Fibroblast of mammary gland (primary cell): ENCODE results near the gene LRRC75A.
"Not testable (repeated sequence)": the region's sequence is repeated elsewhere in the genome, so short reads cannot be mapped to it uniquely, and the experiment has no call there.

Source experiments
- DNase-seq: peaks from one replicate; pipeline ENCODE4 v3.0.0-alpha.2; 2010; ENCODE audit warnings: low read depth
- H3K4me3 ChIP-seq: 2 replicates; pipeline ENCODE4 v1.5.1; 2011; ENCODE audit warnings: low read depth, mild to moderate bottlenecking, low read length, moderate library complexity; ENCODE audit not compliant: control insufficient read depth
- TF ChIP-seq, protein P1 (sequence below): conservative IDR thresholded peaks from 2 replicates; pipeline ENCODE4 v1.5.1; 2011; ENCODE audit warnings: low read depth, low read length, inconsistent platforms; ENCODE audit not compliant: control insufficient read depth, insufficient read depth

The LRRC75A gene

DNA sequence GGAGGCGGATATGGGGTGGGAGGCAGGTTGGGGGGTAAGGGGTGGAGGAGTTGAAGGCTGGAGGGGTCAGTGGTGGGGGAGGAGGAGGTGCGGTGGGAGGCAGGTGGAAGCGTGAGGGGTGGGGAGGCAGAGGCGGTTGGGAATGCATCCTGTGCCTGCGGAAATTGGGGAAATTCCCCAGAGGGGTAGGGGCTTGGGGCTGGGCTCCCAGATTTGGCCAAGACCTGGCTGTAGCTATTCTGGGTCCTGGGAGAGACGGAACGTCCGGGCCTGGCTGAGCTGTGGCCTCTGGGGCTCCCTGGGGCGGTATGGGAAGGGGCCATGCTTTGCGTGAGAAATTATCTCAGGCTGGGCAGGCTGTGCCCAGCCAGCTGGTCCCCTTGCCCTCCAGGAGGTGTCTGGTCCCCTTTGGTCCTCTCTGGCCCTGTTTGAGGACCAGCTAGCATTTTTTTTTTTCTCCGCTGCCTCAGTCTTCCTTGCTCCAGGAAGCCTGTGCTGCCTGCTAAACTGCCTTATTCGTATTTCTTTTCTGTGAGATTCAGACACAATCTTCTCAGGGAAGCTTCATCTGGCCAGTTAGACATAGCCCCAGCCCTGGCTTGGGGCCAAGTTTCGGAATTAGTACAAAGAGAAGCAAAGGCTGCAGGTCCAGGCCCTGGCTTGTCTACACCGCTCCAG, 83.9 kb downstream of the LRRC75A start:
- DNase-seq = peak; percentile 51
- TF ChIP-seq, protein P1, sequence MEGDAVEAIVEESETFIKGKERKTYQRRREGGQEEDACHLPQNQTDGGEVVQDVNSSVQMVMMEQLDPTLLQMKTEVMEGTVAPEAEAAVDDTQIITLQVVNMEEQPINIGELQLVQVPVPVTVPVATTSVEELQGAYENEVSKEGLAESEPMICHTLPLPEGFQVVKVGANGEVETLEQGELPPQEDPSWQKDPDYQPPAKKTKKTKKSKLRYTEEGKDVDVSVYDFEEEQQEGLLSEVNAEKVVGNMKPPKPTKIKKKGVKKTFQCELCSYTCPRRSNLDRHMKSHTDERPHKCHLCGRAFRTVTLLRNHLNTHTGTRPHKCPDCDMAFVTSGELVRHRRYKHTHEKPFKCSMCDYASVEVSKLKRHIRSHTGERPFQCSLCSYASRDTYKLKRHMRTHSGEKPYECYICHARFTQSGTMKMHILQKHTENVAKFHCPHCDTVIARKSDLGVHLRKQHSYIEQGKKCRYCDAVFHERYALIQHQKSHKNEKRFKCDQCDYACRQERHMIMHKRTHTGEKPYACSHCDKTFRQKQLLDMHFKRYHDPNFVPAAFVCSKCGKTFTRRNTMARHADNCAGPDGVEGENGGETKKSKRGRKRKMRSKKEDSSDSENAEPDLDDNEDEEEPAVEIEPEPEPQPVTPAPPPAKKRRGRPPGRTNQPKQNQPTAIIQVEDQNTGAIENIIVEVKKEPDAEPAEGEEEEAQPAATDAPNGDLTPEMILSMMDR = no peak
- no peak overlapping the region for H3K4me3 ChIP-seq

DNA sequence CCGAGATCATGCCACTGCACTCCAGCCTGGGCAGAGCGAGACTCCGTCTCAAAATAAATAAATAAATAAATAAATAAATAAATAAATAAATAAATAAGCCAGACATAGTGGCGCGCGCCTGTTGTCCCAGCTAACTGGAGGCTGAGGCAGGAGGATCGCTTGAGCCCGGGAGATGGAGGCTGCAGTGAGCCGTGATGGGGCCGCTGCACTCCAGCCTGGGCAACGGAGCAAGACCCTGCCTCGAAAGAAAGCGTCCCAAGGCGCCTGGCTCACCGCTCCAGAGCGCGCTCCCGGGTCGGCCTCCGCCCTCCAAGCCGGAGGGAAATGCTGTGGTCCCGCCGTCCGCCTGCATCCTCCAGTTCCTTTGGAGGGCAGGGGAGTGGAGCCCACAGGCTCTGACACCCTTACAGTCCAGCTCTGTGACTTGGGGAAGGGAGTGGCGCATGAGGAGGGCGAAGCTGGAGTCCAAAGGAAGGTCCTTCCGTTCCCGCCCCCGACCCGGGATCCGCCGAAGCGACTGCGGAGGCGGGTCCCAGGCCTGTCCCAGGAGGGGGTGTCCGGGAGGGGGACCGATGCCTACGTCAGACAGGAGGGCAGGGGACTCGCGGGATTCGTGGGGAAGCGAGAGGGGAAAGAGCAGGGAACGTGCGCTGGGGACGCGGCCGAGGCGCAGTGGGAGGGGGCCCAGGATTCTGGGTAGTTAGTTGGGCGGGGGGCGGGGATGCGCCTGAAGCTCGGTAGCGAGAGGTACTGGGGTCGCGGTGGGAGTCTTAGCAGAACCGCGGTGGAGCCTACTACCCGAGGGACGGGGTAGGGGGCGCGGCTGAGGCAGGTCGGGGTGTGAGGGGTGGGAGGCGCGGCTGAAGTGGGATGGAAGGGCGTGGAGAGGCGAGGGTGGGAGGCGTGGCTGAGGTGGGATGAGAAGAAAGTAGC, 85.0 kb downstream of the LRRC75A start:
- TF ChIP-seq, protein P1 = no peak
- peak overlapping the region; percentile 57 for H3K4me3 ChIP-seq
- no peak for DNase-seq

GRCh38 chr17:16403847-16404246, 88.1 kb downstream of the LRRC75A start:
- H3K4me3 ChIP-seq, DNase-seq: not testable (repeated sequence)

- no peak overlapping the region for H3K4me3 ChIP-seq
- TF ChIP-seq, protein P1 = no peak
- DNase-seq = no peak
Measured at GRCh38 chr17:16398270-16399267, 93.4 kb downstream of the LRRC75A start.

- H3K4me3 ChIP-seq, DNase-seq: not testable (repeated sequence)
Measured at GRCh38 chr17:16396693-16397092, 95.3 kb downstream of the LRRC75A start.

GRCh38 chr17:16395887-16396286, 96.1 kb downstream of the LRRC75A start:
- not testable (repeated sequence) for H3K4me3 ChIP-seq, DNase-seq

- not testable (repeated sequence) for H3K4me3 ChIP-seq, DNase-seq
Measured at GRCh38 chr17:16392491-16392890, 99.5 kb downstream of the LRRC75A start.
